GM12873 (cell line): ENCODE data around the gene INHA.

Experiments used
- CTCF ChIP-seq: IDR thresholded peaks from 2 replicates; pipeline ENCODE4 v1.5.1; 2012; ENCODE audit warnings: low read depth, mild to moderate bottlenecking, moderate library complexity, low read length, control low read depth; ENCODE audit not compliant: insufficient read depth; ENCODE audit errors: missing control alignments

Gene INHA

GRCh38 chr2:219530048-219530963 is 41.8 kb upstream of the INHA start:
- TF ChIP-seq CTCF: peak; percentile 96

GRCh38 chr2:219531639-219532377 is 40.3 kb upstream of the INHA start:
- no peak for TF ChIP-seq CTCF

- no peak for TF ChIP-seq CTCF
Measured at GRCh38 chr2:219532378-219532649, 39.8 kb upstream of the INHA start.

- TF ChIP-seq CTCF: no peak
Measured at GRCh38 chr2:219533930-219534661, 38.0 kb upstream of the INHA start.

GRCh38 chr2:219536425-219536824 is 35.7 kb upstream of the INHA start:
- no peak for TF ChIP-seq CTCF

- TF ChIP-seq CTCF: no peak
Measured at GRCh38 chr2:219536967-219537366, 35.1 kb upstream of the INHA start.

GRCh38 chr2:219537657-219538488 is 34.2 kb upstream of the INHA start:
- no peak for TF ChIP-seq CTCF
